NB4 (cell line): ENCODE results near the gene OR2V2.

ENCODE experiments used
- CTCF ChIP-seq: IDR thresholded peaks from one replicate; pipeline ENCODE4 v1.5.1; 2012; ENCODE audit warnings: low read depth, low read length
- POLR2A ChIP-seq: IDR thresholded peaks from 2 replicates; pipeline ENCODE4 v1.6.1; 2011; ENCODE audit warnings: mild to moderate bottlenecking; ENCODE audit not compliant: insufficient read length; ENCODE audit errors: extremely low read depth

- TF ChIP-seq CTCF (no peak), POLR2A (no peak)
These were observed 41.4 kb downstream of the OR2V2 start for GRCh38 chr5:181188700-181189362.
